ENCODE measurements around the gene CLK4. TPM values are rescaled to one million over a fixed set of nuclear protein-coding genes. Genes with fewer than 3 reads are reported as not detected.
"Not testable (repeated sequence)": the region's sequence is repeated elsewhere in the genome, so short reads cannot be mapped to it uniquely, and the experiment has no call there.

The CLK4 gene
- polyA plus RNA-seq, 2 of the 4 experiments (the other 2 are of a cell fraction): 13.1 to 26.0 TPM

DNA sequence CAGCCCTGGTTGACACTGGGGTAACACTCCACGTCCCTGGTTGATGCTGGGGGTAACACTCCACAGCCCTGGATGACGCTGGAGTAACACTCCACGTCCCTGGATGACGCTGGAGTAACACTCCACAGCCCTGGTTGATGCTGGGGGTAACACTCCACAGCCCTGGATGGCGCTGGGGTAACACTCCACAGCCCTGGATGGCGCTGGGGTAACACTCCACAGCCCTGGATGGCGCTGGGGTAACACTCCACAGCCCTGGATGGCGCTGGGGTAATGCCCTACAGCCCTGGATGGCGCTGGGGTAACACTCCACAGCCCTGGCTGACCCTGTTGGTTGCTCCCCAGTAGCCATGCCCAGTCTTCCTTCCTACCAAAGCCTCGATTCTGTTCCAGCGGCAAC is 41.4 kb downstream of the CLK4 start:
- H3K4me2 ChIP-seq, POLR2A ChIA-PET, CTCF ChIA-PET, H3K9me3 ChIP-seq, H3K4me3 ChIP-seq, H3K4me1 ChIP-seq, H3K27ac ChIP-seq: not testable (repeated sequence)
- peak; percentile 18 to 26 for DNase-seq (ENCODE audit: low read depth in 1 of 2, low spot score in 1 of 2)
- WGBS (ENCODE audit: missing lambda C conversion rate): 37% methylated on average over 11 of the region's 11 CpGs
- ATAC-seq: peak; percentile 92 to 98
- peak; percentile 100 for FAIRE-seq

DNA sequence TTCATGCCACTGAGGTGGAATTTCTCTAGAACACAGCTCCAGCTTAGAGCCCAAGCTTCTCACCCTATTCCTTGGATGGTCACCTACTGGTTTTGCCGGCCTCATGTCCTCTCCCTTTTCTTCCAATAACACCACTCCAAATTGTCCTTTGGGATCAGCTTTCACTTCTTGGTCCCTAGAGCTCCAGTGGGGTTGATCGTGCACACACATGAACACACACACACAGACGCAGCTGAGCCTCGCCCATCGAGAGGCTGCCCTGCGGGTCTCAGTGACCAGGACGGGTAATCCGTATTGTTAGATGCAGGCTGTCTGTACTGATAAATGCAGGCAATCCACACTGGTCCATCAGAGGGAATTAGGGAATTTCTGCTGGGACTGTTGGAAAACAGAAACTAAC is 43.6 kb downstream of the CLK4 start:
- CTCF ChIA-PET: interaction anchor here (1.4 kb wide), 1 partner anchor 33 kb away, joined by 4 read pairs; no protein-coding TSS in a partner anchor
- WGBS (ENCODE audit: missing lambda C conversion rate): 51% methylated on average over 8 of the region's 8 CpGs
- no peak for FAIRE-seq
- POLR2A ChIA-PET: no interaction called here
- Histone ChIP-seq H3K4me2 (no peak overlapping the region), H3K4me3 (no peak overlapping the region), H3K9me3 (peaks cover 5% of the 10 kb centered on the region), H3K4me1 (no peaks in the 10 kb centered on the region), H3K27ac (no peak overlapping the region)
- ATAC-seq: no peak
- no peak for DNase-seq (ENCODE audit: low read depth in 1 of 2, low spot score in 1 of 2)
- TF ChIP-seq ZSCAN20 (CRISPR knock-in tag; IDR thresholded peaks at IDR 0.05) (no peak), TP53 (CRISPR knock-in tag; IDR thresholded peaks at IDR 0.05) (no peak), ZNF302 (CRISPR knock-in tag; IDR thresholded peaks at IDR 0.05) (no peak), JUN (IDR thresholded peaks at IDR 0.05) (no peak), HMGXB4 (CRISPR knock-in tag; IDR thresholded peaks at IDR 0.05; ENCODE audit: borderline replicate concordance) (no peak), HDAC2 (IDR thresholded peaks at IDR 0.05) (no peak), KDM5A (IDR thresholded peaks at IDR 0.05) (no peak), CHD2 (IDR thresholded peaks at IDR 0.05; ENCODE audit: low read length, partially characterized antibody) (no peak), ZFP36 (IDR thresholded peaks at IDR 0.05; ENCODE audit: borderline replicate concordance, partially characterized antibody) (no peak), GATA3 (IDR thresholded peaks at IDR 0.05; ENCODE audit: borderline replicate concordance) (no peak), SREBF2 (IDR thresholded peaks at IDR 0.05) (no peak), NPAS2 (CRISPR knock-in tag; IDR thresholded peaks at IDR 0.05; ENCODE audit: borderline replicate concordance) (no peak), ELK1 (IDR thresholded peaks at IDR 0.05; ENCODE audit: low read depth, low read length) (no peak), MYC (IDR thresholded peaks at IDR 0.05; ENCODE audit: borderline replicate concordance, low read length) (no peak), MAZ (IDR thresholded peaks at IDR 0.05; ENCODE audit: borderline replicate concordance, low read depth, low read length) (no peak), HEYL (CRISPR knock-in tag; IDR thresholded peaks at IDR 0.05) (no peak), EHMT2 (IDR thresholded peaks at IDR 0.05; ENCODE audit: low read depth) (no peak)
- TF ChIP-seq, protein P1, sequence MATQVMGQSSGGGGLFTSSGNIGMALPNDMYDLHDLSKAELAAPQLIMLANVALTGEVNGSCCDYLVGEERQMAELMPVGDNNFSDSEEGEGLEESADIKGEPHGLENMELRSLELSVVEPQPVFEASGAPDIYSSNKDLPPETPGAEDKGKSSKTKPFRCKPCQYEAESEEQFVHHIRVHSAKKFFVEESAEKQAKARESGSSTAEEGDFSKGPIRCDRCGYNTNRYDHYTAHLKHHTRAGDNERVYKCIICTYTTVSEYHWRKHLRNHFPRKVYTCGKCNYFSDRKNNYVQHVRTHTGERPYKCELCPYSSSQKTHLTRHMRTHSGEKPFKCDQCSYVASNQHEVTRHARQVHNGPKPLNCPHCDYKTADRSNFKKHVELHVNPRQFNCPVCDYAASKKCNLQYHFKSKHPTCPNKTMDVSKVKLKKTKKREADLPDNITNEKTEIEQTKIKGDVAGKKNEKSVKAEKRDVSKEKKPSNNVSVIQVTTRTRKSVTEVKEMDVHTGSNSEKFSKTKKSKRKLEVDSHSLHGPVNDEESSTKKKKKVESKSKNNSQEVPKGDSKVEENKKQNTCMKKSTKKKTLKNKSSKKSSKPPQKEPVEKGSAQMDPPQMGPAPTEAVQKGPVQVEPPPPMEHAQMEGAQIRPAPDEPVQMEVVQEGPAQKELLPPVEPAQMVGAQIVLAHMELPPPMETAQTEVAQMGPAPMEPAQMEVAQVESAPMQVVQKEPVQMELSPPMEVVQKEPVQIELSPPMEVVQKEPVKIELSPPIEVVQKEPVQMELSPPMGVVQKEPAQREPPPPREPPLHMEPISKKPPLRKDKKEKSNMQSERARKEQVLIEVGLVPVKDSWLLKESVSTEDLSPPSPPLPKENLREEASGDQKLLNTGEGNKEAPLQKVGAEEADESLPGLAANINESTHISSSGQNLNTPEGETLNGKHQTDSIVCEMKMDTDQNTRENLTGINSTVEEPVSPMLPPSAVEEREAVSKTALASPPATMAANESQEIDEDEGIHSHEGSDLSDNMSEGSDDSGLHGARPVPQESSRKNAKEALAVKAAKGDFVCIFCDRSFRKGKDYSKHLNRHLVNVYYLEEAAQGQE (IDR thresholded peaks at IDR 0.05): no peak
